H1 (cell line): ENCODE results near the gene NTN1. TPM values are rescaled to one million over a fixed set of nuclear protein-coding genes. Genes with fewer than 3 reads are reported as not detected.

Experiments used
- CTCF ChIA-PET: fragments of 300-600 bp; sonication (Branson Sonifier 250); formaldehyde crosslinking; loops from one replicate; lab custom pipeline; 2021; ENCODE audit not compliant: partially characterized antibody; lab: Charles Lee
- POLR2A ChIA-PET: fragments of 300-600 bp; sonication (Branson Sonifier 250); formaldehyde crosslinking; loops from one replicate; lab custom pipeline; 2021; ENCODE audit warnings: inconsistent platforms; ENCODE audit not compliant: partially characterized antibody; lab: Charles Lee
- DNase-seq, 2 experiments: peaks; one replicate each; pipeline versions ENCODE4 v3.0.0 to v3.0.0-alpha.2; 2010 to 2022; ENCODE audit warnings: low spot score in 2 of 2, low read depth in 1 of 2, mixed read lengths in 1 of 2
- FAIRE-seq: peaks from 2 replicates; lab custom pipeline; 2011; peaks lifted over from hg19 to GRCh38; lab: Jason Lieb, UNC
- H2AFZ ChIP-seq: 2 replicates; pipeline ENCODE4 v1.8.1; 2012; ENCODE audit warnings: low read length, inconsistent platforms
- H2AK5ac ChIP-seq: 2 replicates; pipeline ENCODE4 v1.6.1; 2013; ENCODE audit warnings: low read depth, low read length
- H2BK120ac ChIP-seq: replicated peaks from 2 replicates; pipeline ENCODE3; 2013; ENCODE audit warnings: low read depth, low read length, inconsistent platforms
- H2BK12ac ChIP-seq: 2 replicates; pipeline ENCODE4 v1.6.1; 2013; ENCODE audit warnings: low read depth, low read length
- H2BK15ac ChIP-seq: 2 replicates; pipeline ENCODE4 v1.6.1; 2013; ENCODE audit warnings: low read length
- H2BK20ac ChIP-seq: 2 replicates; pipeline ENCODE4 v1.6.1; 2013; ENCODE audit warnings: low read length
- H2BK5ac ChIP-seq: 2 replicates; pipeline ENCODE4 v1.6.1; 2013; ENCODE audit warnings: low read depth, low read length
- H3K14ac ChIP-seq: 2 replicates; pipeline ENCODE4 v1.6.1; 2013; ENCODE audit warnings: inconsistent platforms; ENCODE audit not compliant: insufficient read length
- H3K18ac ChIP-seq: 2 replicates; pipeline ENCODE4 v1.6.1; 2013; ENCODE audit warnings: low read length; ENCODE audit errors: extremely low read depth
- H3K23ac ChIP-seq: 2 replicates; pipeline ENCODE4 v1.6.1; 2013; ENCODE audit warnings: inconsistent platforms; ENCODE audit not compliant: insufficient read length
- H3K23me2 ChIP-seq: 2 replicates; pipeline ENCODE4 v1.6.1; 2013; ENCODE audit warnings: low read depth, low read length
- H3K27ac ChIP-seq: 2 replicates; pipeline ENCODE4 v1.6.1; 2011; ENCODE audit warnings: low read depth, low read length, inconsistent platforms
- H3K27me3 ChIP-seq, 4 experiments: replicated peaks in 1 of 4; 1 replicate in 1 of 4; 2 replicates in 3 of 4; pipeline versions ENCODE4 v1.6.1 to v1.8.1; 2011 to 2013; ENCODE audit warnings: low read length in 3 of 4, mild to moderate bottlenecking in 3 of 4, inconsistent platforms in 2 of 4, mixed read lengths in 2 of 4, moderate library complexity in 1 of 4; ENCODE audit not compliant: control insufficient read depth in 3 of 4, insufficient read depth in 3 of 4; ENCODE audit errors: extremely low read depth in 1 of 4
- H3K36me3 ChIP-seq, 4 experiments: 2 replicates each; pipeline versions ENCODE4 v1.6.1 to v1.8.1; 2011 to 2013; ENCODE audit warnings: mild to moderate bottlenecking in 4 of 4, low read length in 3 of 4, moderate library complexity in 2 of 4, control low read depth in 1 of 4, inconsistent platforms in 1 of 4; ENCODE audit not compliant: insufficient read depth in 4 of 4, control insufficient read depth in 2 of 4
- H3K4ac ChIP-seq: replicated peaks from 2 replicates; pipeline ENCODE3; 2013; ENCODE audit warnings: low read length, low read depth, mixed read lengths, inconsistent platforms; ENCODE audit not compliant: insufficient read length
- H3K4me1 ChIP-seq, 4 experiments: replicated peaks in 1 of 4; 1 replicate in 1 of 4; 2 replicates in 3 of 4; pipeline versions ENCODE4 v1.6.1 to v1.8.1; 2011 to 2013; ENCODE audit warnings: low read length in 3 of 4, inconsistent platforms in 2 of 4, mixed read lengths in 1 of 4; ENCODE audit not compliant: insufficient read depth in 4 of 4, control insufficient read depth in 3 of 4
- H3K4me2 ChIP-seq, 2 experiments: 2 replicates each; pipeline versions ENCODE4 v1.6.1 to v1.8.1; 2011 to 2013; ENCODE audit warnings: low read depth in 2 of 2, low read length in 2 of 2, control low read depth in 1 of 2, inconsistent platforms in 1 of 2, mild to moderate bottlenecking in 1 of 2; ENCODE audit not compliant: insufficient read depth in 1 of 2
- H3K4me3 ChIP-seq, 4 experiments: fragments of 200-600, 300-600 bp in 1 of 4; sonication (generic), shearing (Covaris generic), sonication (Bioruptor Twin) in 1 of 4; 2 replicates each; pipeline versions ENCODE4 v1.5.1 to v1.8.1; 2011 to 2016; ENCODE audit warnings: low read length in 4 of 4, low read depth in 3 of 4, control low read depth in 2 of 4, inconsistent platforms in 2 of 4, mild to moderate bottlenecking in 2 of 4, mixed read lengths in 1 of 4, moderate library complexity in 1 of 4; ENCODE audit not compliant: insufficient read depth in 2 of 4; ENCODE audit errors: extremely low read depth in 1 of 4
- H3K56ac ChIP-seq: replicated peaks from 2 replicates; pipeline ENCODE3; 2013; ENCODE audit warnings: low read depth, mild to moderate bottlenecking, mixed read lengths, low read length, inconsistent platforms; ENCODE audit not compliant: insufficient read length
- H3K79me1 ChIP-seq: 2 replicates; pipeline ENCODE4 v1.6.1; 2013; ENCODE audit warnings: low read depth, low read length, control low read depth
- H3K79me2 ChIP-seq, 2 experiments: 2 replicates each; pipeline versions ENCODE4 v1.6.1 to v1.8.1; 2012 to 2013; ENCODE audit warnings: low read length in 2 of 2, mild to moderate bottlenecking in 2 of 2, inconsistent platforms in 1 of 2; ENCODE audit not compliant: insufficient read depth in 2 of 2, control insufficient read depth in 1 of 2
- H3K9ac ChIP-seq, 4 experiments: replicated peaks in 1 of 4; 1 replicate in 1 of 4; 2 replicates in 3 of 4; pipeline versions ENCODE4 v1.6.1 to v1.8.1; 2011 to 2013; ENCODE audit warnings: low read depth in 3 of 4, low read length in 3 of 4, control low read depth in 2 of 4, mild to moderate bottlenecking in 2 of 4, moderate library complexity in 2 of 4, inconsistent platforms in 1 of 4; ENCODE audit errors: extremely low read depth in 1 of 4
- H3K9me3 ChIP-seq, 2 experiments: 2 replicates each; pipeline versions ENCODE4 v1.6.1 to v1.8.1; 2012 to 2013; ENCODE audit warnings: mild to moderate bottlenecking in 2 of 2, moderate library complexity in 2 of 2, control low read depth in 1 of 2, inconsistent platforms in 1 of 2, low read depth in 1 of 2, low read length in 1 of 2, mixed read lengths in 1 of 2; ENCODE audit not compliant: insufficient read depth in 2 of 2
- H4K20me1 ChIP-seq, 2 experiments: replicated peaks in 1 of 2; 2 replicates each; pipeline versions ENCODE3 to v1.8.1; 2011 to 2013; ENCODE audit warnings: inconsistent platforms in 2 of 2, low read length in 2 of 2, mild to moderate bottlenecking in 1 of 2; ENCODE audit not compliant: insufficient read depth in 2 of 2, control insufficient read depth in 1 of 2
- H4K5ac ChIP-seq: 2 replicates; pipeline ENCODE4 v1.6.1; 2013; ENCODE audit warnings: low read length, low read depth, mixed read lengths, inconsistent platforms; ENCODE audit not compliant: insufficient read length
- H4K8ac ChIP-seq: 2 replicates; pipeline ENCODE4 v1.8.0; 2013; ENCODE audit warnings: mild to moderate bottlenecking, moderate library complexity, low read length, inconsistent platforms; ENCODE audit not compliant: insufficient read depth; ENCODE audit errors: extremely low read depth
- H4K91ac ChIP-seq: replicated peaks from 2 replicates; pipeline ENCODE3; 2013; ENCODE audit warnings: low read length, mixed read lengths, inconsistent platforms; ENCODE audit not compliant: insufficient read length
- CEBPB ChIP-seq: IDR thresholded peaks from 2 replicates; pipeline ENCODE4 v1.6.1; 2012; ENCODE audit warnings: low read depth, low read length
- CREB1 ChIP-seq: IDR thresholded peaks from 2 replicates; pipeline ENCODE4 v1.6.1; 2012; ENCODE audit warnings: inconsistent platforms
- NANOG ChIP-seq: IDR thresholded peaks from 2 replicates; pipeline ENCODE4 v1.6.1; 2011; ENCODE audit warnings: low read length, low read depth, mild to moderate bottlenecking, inconsistent platforms; ENCODE audit not compliant: insufficient read depth, poor library complexity, severe bottlenecking
- RAD21 ChIP-seq, 2 experiments: IDR thresholded peaks in 1 of 2; conservative IDR thresholded peaks in 1 of 2; 2 replicates each; pipeline ENCODE4 v1.6.1; 2011; ENCODE audit warnings: low read depth in 2 of 2, low read length in 2 of 2, improper control_type of control experiment in 1 of 2, inconsistent platforms in 1 of 2, mild to moderate bottlenecking in 1 of 2, moderate library complexity in 1 of 2
- RNF2 ChIP-seq: fragments of 200-900, 300-1000 bp; sonication (generic); IDR thresholded peaks from 2 replicates; pipeline ENCODE4 v1.7.1; 2016; ENCODE audit warnings: borderline replicate concordance, low read depth, mild to moderate bottlenecking, antibody characterized with exemption, low read length; ENCODE audit not compliant: poor library complexity, severe bottlenecking; ENCODE audit errors: missing control alignments
- SIRT6 ChIP-seq: IDR thresholded peaks from one replicate; pipeline ENCODE4 v1.7.1; 2012; ENCODE audit warnings: low read length, inconsistent platforms
- SP1 ChIP-seq: IDR thresholded peaks from 2 replicates; pipeline ENCODE4 v1.6.1; 2011; ENCODE audit warnings: low read depth, low read length
- TEAD4 ChIP-seq: IDR thresholded peaks from 2 replicates; pipeline ENCODE4 v1.6.1; 2012; ENCODE audit warnings: low read depth, low read length, inconsistent platforms, mixed read lengths
- whole genome bisulfite sequencing, 2 experiments: shearing (Covaris generic) in 1 of 2; methylation state at CpG; one replicate each; pipeline versions ENCODE4 v1.1.6 to v1.1.7; 2013 to 2015; ENCODE audit warnings: low lambda C conversion rate in 2 of 2, mixed read lengths in 2 of 2, inconsistent platforms in 1 of 2, low coverage in 1 of 2, missing lambda C conversion rate in 1 of 2; ENCODE audit not compliant: insufficient replicate concordance in 2 of 2, insufficient coverage in 1 of 2, insufficient read length in 1 of 2; ENCODE audit errors: extremely low coverage in 1 of 2, missing lambda C conversion rate in 1 of 2; 5-methylcytosine and 5-hydroxymethylcytosine counted together
- polyA plus RNA-seq, 7 experiments: library from polyadenylated mRNA; depleted of rRNA in 3 of 7; stranded (reverse) in 5 of 7; unstranded in 2 of 7; fragments of >200 nt in 5 of 7; fragments of 200-250 nt in 2 of 7; gene quantifications; 1 replicate in 5 of 7; 2 replicates in 1 of 7; 4 replicates in 1 of 7; pipeline versions ENCODE4 v1.2.1 to v1.2.3, GENCODE V29; 2011 to 2013; ENCODE audit warnings: missing spikeins in 2 of 7, mixed read lengths in 2 of 7
- total RNA-seq: library from RNA; stranded (reverse); fragmentation: NEBNext Ultra II Directional; extraction: Animal tissue kit (Norgen Biotek cat#: 25700); gene quantifications from 2 replicates; pipeline ENCODE4 v1.2.1, GENCODE V29; 2021
- TF ChIP-seq, protein P1 (sequence below): IDR thresholded peaks from 2 replicates; pipeline ENCODE4 v1.6.1; 2012; ENCODE audit warnings: low read length, inconsistent platforms

The NTN1 gene
- total and polyA plus RNA-seq, 2 of the 8 experiments (the other 6 are each of a cell fraction or from before 2014, with no cell fraction given): 2.0 to 2.3 TPM

DNA sequence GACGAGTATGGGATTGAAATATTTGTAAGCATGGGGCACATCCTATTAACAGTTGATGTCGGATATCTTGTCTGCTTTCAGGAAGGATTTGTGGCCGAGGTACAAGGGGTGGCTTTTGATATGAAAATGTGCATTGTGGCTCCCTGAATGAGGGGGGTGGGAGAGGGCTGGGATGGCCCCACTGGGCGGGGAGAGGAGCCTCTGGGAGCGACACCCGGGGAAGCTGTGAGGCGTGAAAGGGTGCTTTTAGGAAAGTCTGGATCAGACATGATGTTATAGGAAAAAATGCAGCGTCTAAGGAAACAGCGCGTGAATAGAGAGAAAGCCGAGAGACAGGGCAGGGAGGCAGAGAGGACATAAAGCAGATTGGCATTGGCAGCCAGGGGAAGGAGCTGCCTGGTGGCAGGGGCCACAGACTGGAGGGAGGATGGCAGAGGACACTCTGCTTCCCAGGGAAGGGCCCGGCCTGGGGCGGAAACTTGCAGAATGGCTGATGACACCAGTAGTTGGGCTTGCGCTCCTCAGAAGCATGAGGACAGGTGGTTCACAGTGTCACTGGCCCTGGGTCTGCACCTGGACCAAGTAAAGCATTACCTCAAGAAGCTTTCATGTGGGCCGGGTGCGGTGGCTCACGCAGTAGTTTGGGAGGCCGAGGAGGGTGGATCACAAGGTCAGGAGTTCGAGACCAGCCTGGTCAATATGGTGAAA is 95.7 kb downstream of the NTN1 start:
- Histone ChIP-seq H3K9ac (no peak overlapping the region; a peak in 1 of 7 replicates), H3K27me3 (peaks cover 0 to 4% (median 1%) of the 10 kb centered on the region in 4 experiments; a peak in 4 of 7 replicates), H4K8ac (peak overlapping the region; percentile 3; the same call in 1 of the 2 replicates), H2BK20ac (peak overlapping the region; percentile 55), H3K23ac (no peak overlapping the region), H3K36me3 (no peaks in the 10 kb centered on the region), H3K79me2 (no peaks in the 10 kb centered on the region), H3K9me3 (peaks cover 0 to 4% of the 10 kb centered on the region in 2 experiments; a peak in 1 of 4 replicates), H3K56ac (no peak overlapping the region), H2BK12ac (peak overlapping the region; percentile 35), H2AFZ (peak overlapping the region; percentile 73; the same call in 1 of the 2 replicates), H2AK5ac (no peak overlapping the region; the same call in 1 of the 2 replicates), H3K4me2 (peak overlapping the region; percentile 16 to 58; a peak in 3 of 4 replicates), H3K4me3 (no peak overlapping the region; a peak in 1 of 8 replicates), H4K20me1 (no peaks in the 10 kb centered on the region), H3K79me1 (no peaks in the 10 kb centered on the region), H2BK5ac (peak overlapping the region; percentile 81), H3K23me2 (no peaks in the 10 kb centered on the region), H2BK120ac (peak overlapping the region; percentile 75), H2BK15ac (no peak overlapping the region), H3K4me1 (peaks cover 10 to 23% (median 15%) of the 10 kb centered on the region in 4 experiments), H4K5ac (no peak overlapping the region), H3K18ac (peak overlapping the region; percentile 83), H3K4ac (no peak overlapping the region), H3K14ac (no peak overlapping the region), H3K27ac (no peak overlapping the region), H4K91ac (no peak overlapping the region)
- CTCF ChIA-PET: interaction anchor here (1.1 to 2.0 kb wide), 5 partner anchors 46 to 286 kb away, joined by 3 to 6 read pairs (median 4); no protein-coding TSS in a partner anchor
- no peak for FAIRE-seq
- POLR2A ChIA-PET: interaction anchor here (1.0 to 1.5 kb wide), 3 partner anchors 13 to 98 kb away, joined by 3 to 5 read pairs (median 3); no protein-coding TSS in a partner anchor
- WGBS, 2 experiments: 74% methylated on average over 18 of the region's 19 CpGs; no CpG with 5 or more reads in 1 of the 2 experiments
- no peak for DNase-seq
- TF ChIP-seq TEAD4: no peak
- TF ChIP-seq SIRT6: no peak
- TF ChIP-seq SP1: no peak
- TF ChIP-seq CEBPB: no peak
- TF ChIP-seq, protein P1, sequence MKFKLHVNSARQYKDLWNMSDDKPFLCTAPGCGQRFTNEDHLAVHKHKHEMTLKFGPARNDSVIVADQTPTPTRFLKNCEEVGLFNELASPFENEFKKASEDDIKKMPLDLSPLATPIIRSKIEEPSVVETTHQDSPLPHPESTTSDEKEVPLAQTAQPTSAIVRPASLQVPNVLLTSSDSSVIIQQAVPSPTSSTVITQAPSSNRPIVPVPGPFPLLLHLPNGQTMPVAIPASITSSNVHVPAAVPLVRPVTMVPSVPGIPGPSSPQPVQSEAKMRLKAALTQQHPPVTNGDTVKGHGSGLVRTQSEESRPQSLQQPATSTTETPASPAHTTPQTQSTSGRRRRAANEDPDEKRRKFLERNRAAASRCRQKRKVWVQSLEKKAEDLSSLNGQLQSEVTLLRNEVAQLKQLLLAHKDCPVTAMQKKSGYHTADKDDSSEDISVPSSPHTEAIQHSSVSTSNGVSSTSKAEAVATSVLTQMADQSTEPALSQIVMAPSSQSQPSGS: no peak
- no peak for TF ChIP-seq NANOG
- TF ChIP-seq CREB1: no peak
- no peak for TF ChIP-seq RNF2
- no peak for TF ChIP-seq RAD21 (IDR thresholded peaks at IDR 0.05 in 1 of 2, conservative IDR thresholded peaks at IDR 0.05 in 1 of 2; ENCODE audit: low read depth in 2 of 2, low read length in 2 of 2)
